Midbrain (tissue), 1 donor: ENCODE measurements around the gene TATDN2.
"Not testable (repeated sequence)": the region's sequence is repeated elsewhere in the genome, so short reads cannot be mapped to it uniquely, and the experiment has no call there.

Experiments
- DNase-seq: peaks from one replicate; lab custom pipeline; 2025; lab: John Stamatoyannopoulos, UW

Gene TATDN2

GRCh38 chr3:10291641-10292040 lies 43.4 kb downstream of the TATDN2 start:
- DNase-seq: no peak

- no peak for DNase-seq
Measured at GRCh38 chr3:10292505-10293419, 44.5 kb downstream of the TATDN2 start, which contains the start of gene GHRL. Gene GHRL, minus strand, starts transcription at chr3:10292947. Its CDS starts 2,767 bp downstream, at chr3:10290180.

- DNase-seq: no peak
Measured at GRCh38 chr3:10294030-10294586, 45.8 kb downstream of the TATDN2 start.

- not testable (repeated sequence) for DNase-seq
Measured at GRCh38 chr3:10298064-10298463, 49.8 kb downstream of the TATDN2 start.

GRCh38 chr3:10299175-10299574 lies 50.9 kb downstream of the TATDN2 start:
- DNase-seq: no peak

- no peak for DNase-seq
Measured at GRCh38 chr3:10299679-10300078, 51.4 kb downstream of the TATDN2 start.

- DNase-seq: no peak
Measured at GRCh38 chr3:10300087-10300486, 51.8 kb downstream of the TATDN2 start.

- DNase-seq: no peak
Measured at GRCh38 chr3:10303105-10303504, 54.8 kb downstream of the TATDN2 start.

GRCh38 chr3:10303785-10304184 lies 55.5 kb downstream of the TATDN2 start:
- DNase-seq: no peak

GRCh38 chr3:10304905-10305304 lies 56.6 kb downstream of the TATDN2 start:
- no peak for DNase-seq

- no peak for DNase-seq
Measured at GRCh38 chr3:10305331-10305902, 57.2 kb downstream of the TATDN2 start.

GRCh38 chr3:10306156-10306555 lies 57.9 kb downstream of the TATDN2 start:
- no peak for DNase-seq

GRCh38 chr3:10308678-10309077 lies 60.4 kb downstream of the TATDN2 start:
- DNase-seq: no peak

- no peak for DNase-seq
Measured at GRCh38 chr3:10309736-10310135, 61.5 kb downstream of the TATDN2 start.

- DNase-seq: no peak
Measured at GRCh38 chr3:10310578-10310977, 62.3 kb downstream of the TATDN2 start.

GRCh38 chr3:10311710-10312109 lies 63.5 kb downstream of the TATDN2 start:
- DNase-seq: no peak

- DNase-seq: no peak
Measured at GRCh38 chr3:10312391-10312790, 64.1 kb downstream of the TATDN2 start.

GRCh38 chr3:10312861-10313260 lies 64.6 kb downstream of the TATDN2 start:
- DNase-seq: no peak

GRCh38 chr3:10315101-10315500 lies 66.8 kb downstream of the TATDN2 start:
- DNase-seq: no peak

GRCh38 chr3:10315771-10316344 lies 67.6 kb downstream of the TATDN2 start:
- peak; percentile 52 for DNase-seq

- no peak for DNase-seq
Measured at GRCh38 chr3:10317311-10317960, 69.2 kb downstream of the TATDN2 start.

- no peak for DNase-seq
Measured at GRCh38 chr3:10317961-10318350, 69.7 kb downstream of the TATDN2 start.
